ENCODE results near the gene CDC42EP5. TPM values are rescaled to one million over a fixed set of nuclear protein-coding genes. Genes with fewer than 3 reads are reported as not detected.

Gene CDC42EP5
- total RNA-seq, 1 donor from 2014 or later, result 18.2 TPM

- Histone ChIP-seq H3K4me3 (ENCODE audit: low read depth, low read length) (no peak overlapping the region), H3K27me3 (ENCODE audit: control insufficient read depth, insufficient read depth, low read length) (no peaks in the 10 kb centered on the region), H3K36me3 (ENCODE audit: control insufficient read depth, insufficient read depth, low read length) (peaks cover 51% of the 10 kb centered on the region)
- FAIRE-seq, result peak; percentile 84
- no peak for DNase-seq (ENCODE audit: low read depth)
- no peak for TF ChIP-seq CTCF (IDR thresholded peaks at IDR 0.05; ENCODE audit: insufficient read depth, low read length, severe bottlenecking)
Observed at GRCh38 chr19:54453921-54454780, 18.9 kb downstream of the CDC42EP5 start.

GRCh38 chr19:54452626-54453025 is 20.5 kb downstream of the CDC42EP5 start:
- H3K4me3 ChIP-seq (ENCODE audit: low read depth, low read length), result no peak overlapping the region
- H3K27me3 ChIP-seq (ENCODE audit: control insufficient read depth, insufficient read depth, low read length), result no peaks in the 10 kb centered on the region
- H3K36me3 ChIP-seq (ENCODE audit: control insufficient read depth, insufficient read depth, low read length), result peaks cover 42% of the 10 kb centered on the region
- FAIRE-seq (no peak), DNase-seq (ENCODE audit: low read depth) (no peak)
- TF ChIP-seq CTCF (IDR thresholded peaks at IDR 0.05; ENCODE audit: insufficient read depth, low read length, severe bottlenecking), result no peak

- no peak for FAIRE-seq
- Histone ChIP-seq H3K4me3 (ENCODE audit: low read depth, low read length) (no peak overlapping the region), H3K27me3 (ENCODE audit: control insufficient read depth, insufficient read depth, low read length) (no peaks in the 10 kb centered on the region), H3K36me3 (ENCODE audit: control insufficient read depth, insufficient read depth, low read length) (peaks cover 41% of the 10 kb centered on the region)
- no peak for TF ChIP-seq CTCF (IDR thresholded peaks at IDR 0.05; ENCODE audit: insufficient read depth, low read length, severe bottlenecking)
- DNase-seq (ENCODE audit: low read depth), result no peak
Observed at GRCh38 chr19:54451997-54452396, 21.1 kb downstream of the CDC42EP5 start.

GRCh38 chr19:54451331-54451871 is 21.7 kb downstream of the CDC42EP5 start:
- Histone ChIP-seq H3K27me3 (ENCODE audit: control insufficient read depth, insufficient read depth, low read length) (no peaks in the 10 kb centered on the region), H3K4me3 (ENCODE audit: low read depth, low read length) (no peak overlapping the region), H3K36me3 (ENCODE audit: control insufficient read depth, insufficient read depth, low read length) (peaks cover 35% of the 10 kb centered on the region)
- DNase-seq (ENCODE audit: low read depth) (peak; percentile 31), FAIRE-seq (no peak)
- no peak for TF ChIP-seq CTCF (IDR thresholded peaks at IDR 0.05; ENCODE audit: insufficient read depth, low read length, severe bottlenecking)

GRCh38 chr19:54449701-54450069 is 23.4 kb downstream of the CDC42EP5 start:
- H3K36me3 ChIP-seq (ENCODE audit: control insufficient read depth, insufficient read depth, low read length), result peaks cover 22% of the 10 kb centered on the region
- peak overlapping the region; percentile 91 for H3K4me3 ChIP-seq (ENCODE audit: low read depth, low read length)
- no peak for TF ChIP-seq CTCF (IDR thresholded peaks at IDR 0.05; ENCODE audit: insufficient read depth, low read length, severe bottlenecking)
- peak; percentile 23 for DNase-seq (ENCODE audit: low read depth)
- no peaks in the 10 kb centered on the region for H3K27me3 ChIP-seq (ENCODE audit: control insufficient read depth, insufficient read depth, low read length)
- FAIRE-seq, result no peak
